Dermis microvascular lymphatic vessel endothelial cell (primary cell): Measurements from ENCODE around the gene HSPH1. TPM values are rescaled to one million over a fixed set of nuclear protein-coding genes. Genes with fewer than 3 reads are reported as not detected.
A peak's percentile ranks its signal among the peaks of the same experiment; 100 is the strongest.

Experiments used
- DNase-seq, 2 donors: peaks; one replicate each; pipeline versions ENCODE4 v3.0.0 to v3.0.0-alpha.2; 2010; ENCODE audit warnings: low read depth in 2 of 2
- total RNA-seq: library from RNA; depleted of rRNA; stranded (reverse); fragments of >200 nt; gene quantifications from 2 replicates; pipeline ENCODE4 v1.2.1, GENCODE V29; 2014

Gene HSPH1
- total RNA-seq, 1 donor from 2014 or later, result 54.4 TPM

DNA sequence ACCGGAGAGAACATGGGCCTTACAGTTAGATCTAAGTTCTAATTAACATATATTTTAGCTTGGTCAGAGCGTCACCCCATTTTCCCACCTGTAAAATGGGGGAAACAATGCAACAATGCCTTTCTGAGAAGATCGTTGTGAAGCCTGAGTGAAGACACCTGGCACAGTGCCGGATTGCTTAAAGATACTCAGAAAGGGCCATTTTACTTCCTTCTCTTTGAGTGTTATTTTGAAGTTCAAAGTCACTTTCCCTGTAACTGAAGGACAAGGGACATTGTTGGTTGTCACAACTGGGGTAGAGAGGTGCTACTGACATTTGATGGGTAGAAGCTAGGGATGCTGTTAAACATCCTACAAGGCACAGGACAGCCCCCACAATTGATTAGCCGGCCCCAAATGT, 28.1 kb downstream of the HSPH1 start:
- no peak for DNase-seq

DNA sequence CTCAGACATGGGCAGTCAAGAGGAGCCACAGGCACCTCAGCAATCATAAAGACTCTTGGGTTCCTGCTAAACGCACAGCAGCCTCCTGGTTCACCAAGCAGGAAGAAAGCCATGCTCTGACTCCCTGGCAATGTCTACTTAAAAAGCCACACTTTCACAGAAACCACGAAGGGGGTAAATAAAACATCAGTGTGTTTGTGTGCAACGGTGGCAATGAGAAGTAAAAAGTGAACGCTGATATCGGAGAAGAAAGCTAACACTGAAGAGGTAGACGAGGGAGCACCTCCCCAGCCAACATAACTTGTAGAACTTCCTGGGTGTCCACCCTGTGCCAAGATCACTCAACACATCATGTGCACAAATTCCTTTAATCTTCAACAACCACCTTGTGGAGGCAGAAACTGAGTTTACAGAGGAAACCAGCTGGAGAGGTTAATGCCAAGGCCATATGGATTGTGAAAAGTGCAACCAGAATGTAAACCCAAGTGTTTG, 30.2 kb downstream of the HSPH1 start:
- DNase-seq, result no peak

DNA sequence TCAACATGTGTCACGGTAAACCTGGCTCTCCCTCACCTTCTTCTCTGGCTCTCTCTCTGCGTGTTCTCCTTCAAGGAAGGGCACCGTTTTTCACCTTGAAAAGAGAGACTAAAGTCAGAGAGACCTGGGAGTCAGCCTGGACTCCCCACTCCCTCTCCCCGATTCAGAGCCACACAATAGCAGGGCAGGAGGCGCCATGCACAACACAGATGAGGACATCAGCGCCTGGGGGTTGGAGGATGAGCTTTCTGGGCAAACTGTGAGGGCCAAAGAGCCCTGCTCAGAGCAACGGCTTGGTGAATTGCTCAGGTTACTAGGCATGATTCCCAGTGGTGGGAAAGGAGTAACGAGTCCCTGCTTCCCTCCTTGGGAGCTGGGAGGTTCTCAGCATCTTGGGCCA, 32.3 kb downstream of the HSPH1 start:
- no peak for DNase-seq

DNA sequence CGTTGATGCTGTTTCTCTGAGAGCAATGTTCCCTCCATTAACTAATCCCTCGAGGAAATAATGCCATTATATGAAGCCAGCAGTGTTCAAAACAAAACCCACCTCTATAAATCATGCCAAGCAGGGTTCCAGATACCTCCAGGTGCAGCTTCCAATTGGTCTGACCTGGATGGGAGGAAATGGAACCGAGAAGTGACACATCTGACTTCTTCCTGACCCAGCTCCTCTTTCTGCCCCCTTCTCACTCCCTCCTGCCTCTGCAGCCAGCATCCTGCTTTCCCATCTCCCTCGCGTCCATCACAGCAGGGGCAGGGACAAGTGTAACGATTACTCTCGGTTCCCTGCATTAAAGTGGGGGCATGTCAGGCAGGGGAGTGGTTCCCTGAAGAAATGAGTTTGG, 37.5 kb downstream of the HSPH1 start:
- no peak for DNase-seq

DNA sequence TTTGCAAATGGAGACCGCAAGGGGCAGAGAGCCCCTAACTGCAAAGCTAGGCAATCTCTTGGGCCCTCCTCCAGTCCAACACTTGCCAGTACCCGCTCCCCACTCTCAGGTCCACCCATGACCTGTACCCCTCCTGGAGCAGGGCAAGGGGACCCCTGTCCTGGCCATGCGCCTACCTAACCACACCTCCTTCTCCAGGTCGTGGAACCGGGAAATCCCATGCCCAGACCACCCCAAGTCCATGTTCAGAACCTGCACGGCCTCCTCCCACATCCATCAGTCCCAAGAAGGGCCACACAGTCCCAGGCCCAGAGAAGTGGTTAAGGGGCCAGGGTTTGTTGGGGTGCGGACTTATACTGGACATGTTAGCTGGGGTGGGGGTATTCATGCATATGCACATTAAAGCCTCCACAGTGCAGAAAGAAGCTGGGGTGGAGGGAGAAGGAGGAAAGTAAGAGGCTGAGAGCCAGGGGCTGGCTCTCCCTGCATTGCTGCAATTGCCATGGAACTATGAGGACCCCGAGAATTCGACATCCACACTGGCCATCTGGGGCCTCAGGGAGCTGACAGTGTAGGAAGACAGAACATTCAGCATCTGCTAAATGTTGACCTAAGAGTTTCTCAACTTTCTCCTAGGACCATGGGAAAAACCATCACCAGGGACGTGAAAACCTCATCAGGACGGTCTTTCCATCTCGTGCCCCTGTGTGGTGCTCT, 39.0 kb downstream of the HSPH1 start:
- no peak for DNase-seq

DNA sequence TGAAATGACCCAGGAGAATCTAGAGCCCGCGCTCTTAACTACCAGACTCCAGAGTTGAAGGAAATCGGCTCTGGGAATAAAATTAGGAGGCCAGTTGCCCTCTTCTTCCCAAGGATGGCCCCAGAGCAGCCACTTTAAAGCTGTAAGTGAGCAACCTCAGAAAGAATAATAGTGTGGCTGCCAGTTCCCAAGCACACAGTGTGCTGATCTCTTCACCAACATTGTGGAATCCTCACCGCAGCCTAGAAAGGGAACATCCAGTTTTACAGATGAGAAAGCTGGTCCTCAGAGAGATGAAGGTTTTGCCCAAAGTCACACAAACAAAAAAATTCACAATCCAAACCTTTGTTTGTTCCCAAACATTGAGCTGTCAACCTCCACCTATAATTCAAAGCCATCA, 39.6 kb downstream of the HSPH1 start:
- DNase-seq, result no peak

DNA sequence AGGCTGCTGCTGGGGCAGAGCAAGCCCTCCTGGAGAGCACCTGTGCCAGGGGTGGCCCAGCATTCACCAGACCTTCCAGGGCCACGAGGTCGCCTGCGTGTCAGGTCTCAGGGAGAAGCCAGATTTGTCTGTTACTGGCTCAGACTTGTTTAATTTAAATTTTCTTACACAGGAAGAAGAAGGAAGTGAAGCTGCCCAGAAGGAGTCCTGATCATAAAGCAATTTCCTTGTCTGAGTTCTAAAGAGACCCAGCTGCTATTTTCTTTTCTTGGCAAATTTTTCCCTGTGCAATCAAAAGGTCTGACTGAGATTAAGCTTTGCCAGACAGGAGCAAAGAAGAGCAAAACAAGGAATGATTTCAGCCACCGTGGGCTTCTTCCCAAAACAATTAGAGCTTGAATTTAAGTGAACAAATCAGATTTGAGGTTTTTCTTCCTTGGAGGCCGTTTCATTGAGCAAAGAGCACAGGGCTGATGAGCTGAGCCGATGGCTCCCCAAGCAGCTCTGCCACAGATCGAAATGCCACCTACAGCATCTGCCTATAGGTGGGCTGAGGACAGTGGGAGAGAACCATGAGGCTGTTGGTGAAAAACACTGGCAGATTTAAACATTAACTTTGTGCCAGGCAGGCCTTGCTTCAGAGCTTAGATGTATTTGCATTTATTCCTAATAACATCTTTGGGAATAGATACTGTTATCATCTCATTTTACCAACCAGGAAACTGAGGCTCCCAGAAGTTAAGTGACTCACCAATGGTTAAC, 40.1 kb downstream of the HSPH1 start:
- DNase-seq, result no peak

DNA sequence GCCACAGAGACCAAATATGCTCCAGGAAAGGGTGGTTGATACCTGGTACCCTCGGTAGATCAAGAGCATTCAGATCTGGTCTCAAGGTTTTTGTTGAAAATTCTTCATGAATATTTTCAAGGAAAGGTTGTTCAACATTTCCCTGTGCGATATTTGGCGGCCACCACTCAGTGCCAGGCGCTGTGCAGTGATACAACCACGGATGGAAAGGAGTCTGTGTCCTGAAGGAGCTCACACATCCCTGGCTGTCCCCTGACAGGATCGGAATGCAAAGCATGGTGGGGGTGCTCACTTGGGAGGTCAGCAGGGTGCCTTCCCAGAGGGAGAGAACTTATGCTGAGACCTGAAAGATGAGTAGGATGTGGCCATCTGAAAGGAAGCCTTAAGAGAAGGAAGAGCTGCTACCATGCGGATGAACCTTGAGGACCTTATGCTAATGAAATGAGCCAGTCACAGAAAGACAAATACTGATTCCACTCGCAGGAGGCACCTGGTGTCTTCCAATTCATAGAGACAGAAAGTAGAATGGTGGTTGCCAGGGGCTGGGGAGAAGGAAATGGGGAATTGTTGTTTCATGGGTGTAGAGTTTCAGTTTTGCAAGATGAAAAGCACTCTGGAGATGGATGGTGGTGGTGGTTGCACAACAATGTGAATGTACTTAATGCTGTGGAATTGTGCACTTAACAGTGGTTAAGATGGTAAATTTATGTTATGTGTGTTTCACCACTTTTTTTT, 41.6 kb downstream of the HSPH1 start:
- no peak for DNase-seq

DNA sequence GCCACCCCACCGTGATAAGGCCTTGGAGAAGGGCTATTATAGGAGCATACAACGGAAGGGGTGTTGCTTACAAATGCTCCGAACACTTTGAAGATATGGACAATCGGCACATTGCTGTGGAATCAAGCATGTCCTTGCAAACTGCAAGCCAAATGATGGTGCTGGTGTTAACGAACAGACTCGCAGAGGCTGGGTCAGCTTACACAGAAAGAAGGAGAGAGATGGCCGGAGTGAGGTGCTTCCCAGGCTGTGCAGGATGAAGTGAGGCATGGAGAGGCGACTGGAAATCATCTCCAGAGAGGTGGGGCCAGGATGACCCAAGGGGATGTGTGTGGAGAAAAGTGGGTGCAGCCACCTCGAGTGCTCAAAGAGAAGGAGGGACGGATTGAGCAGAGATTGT, 42.2 kb downstream of the HSPH1 start:
- no peak for DNase-seq

DNA sequence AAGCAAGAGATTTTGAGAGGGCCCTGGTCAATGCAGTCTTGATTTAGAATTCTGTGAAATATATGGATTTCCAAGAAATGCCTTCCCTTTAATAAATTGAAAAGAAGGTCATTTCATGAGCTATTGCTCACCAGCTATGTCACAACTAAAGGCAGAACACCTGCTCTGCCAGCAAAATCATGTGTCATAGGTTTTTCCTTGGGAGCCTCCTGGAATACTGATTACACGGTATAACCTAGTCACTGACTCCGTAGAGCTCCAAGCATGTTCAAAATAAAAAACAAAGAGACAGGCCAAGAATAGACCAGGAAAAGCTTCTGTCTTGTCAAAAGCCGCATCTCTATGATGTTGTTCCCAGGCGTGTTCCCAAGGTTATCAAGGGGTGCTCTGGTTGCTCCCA, 45.5 kb downstream of the HSPH1 start:
- no peak for DNase-seq

DNA sequence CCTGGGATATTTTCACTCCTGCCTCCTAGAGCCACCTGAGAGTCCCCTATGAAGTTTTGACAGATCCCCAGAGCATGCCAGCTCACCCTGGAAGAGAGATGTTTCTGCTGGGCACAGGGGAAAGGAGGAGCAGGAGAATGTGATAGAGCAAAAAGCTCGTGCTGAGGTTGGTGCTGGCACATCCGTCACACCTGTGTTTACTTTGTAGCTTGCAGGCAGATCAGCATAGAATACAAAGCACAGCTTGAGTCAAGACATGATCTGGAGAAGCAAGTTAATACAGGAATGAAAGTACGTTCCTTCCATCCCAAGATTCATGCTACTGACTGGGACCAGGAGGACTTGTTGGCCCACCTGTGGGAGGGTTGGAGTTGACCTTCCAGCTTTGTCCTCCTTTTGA, 46.1 kb downstream of the HSPH1 start:
- no peak for DNase-seq

DNA sequence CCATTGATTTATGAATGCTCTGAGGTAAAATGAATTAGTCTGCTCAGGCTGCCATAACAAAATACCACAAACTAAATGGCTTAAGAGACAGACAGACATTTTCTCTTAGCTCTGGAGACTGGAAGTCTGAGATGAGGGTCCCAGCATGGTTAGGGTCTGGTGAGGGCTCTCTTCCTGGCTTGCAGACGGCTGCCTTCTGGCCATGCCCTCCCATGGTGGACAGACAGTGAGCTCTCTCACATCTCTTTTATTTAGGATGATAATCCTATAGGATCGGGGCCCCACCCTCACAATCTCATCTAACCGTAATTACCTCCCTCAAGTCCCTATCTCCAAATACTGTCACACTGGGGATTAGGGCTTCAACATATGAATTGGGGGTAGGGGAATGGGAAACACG, 47.1 kb downstream of the HSPH1 start:
- no peak for DNase-seq

DNA sequence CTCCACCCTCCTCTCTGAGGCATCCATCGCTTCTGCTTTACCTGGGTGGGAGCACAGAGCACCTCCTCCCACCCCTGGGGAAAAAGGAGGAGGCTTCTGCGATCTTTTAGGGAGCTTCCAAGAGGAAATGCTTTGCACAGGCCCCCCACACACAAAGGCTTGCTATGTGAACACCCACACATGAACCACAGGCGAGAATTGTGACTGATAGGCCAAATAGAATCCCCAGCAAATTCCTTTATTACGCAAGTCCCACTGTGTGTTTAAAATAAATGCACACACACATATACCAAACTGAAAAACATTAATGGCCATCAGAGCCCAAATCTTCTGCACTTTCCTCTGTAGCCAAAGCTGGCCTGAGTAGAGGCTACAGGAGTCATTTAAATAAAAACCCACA, 50.6 kb downstream of the HSPH1 start:
- DNase-seq, result no peak

DNA sequence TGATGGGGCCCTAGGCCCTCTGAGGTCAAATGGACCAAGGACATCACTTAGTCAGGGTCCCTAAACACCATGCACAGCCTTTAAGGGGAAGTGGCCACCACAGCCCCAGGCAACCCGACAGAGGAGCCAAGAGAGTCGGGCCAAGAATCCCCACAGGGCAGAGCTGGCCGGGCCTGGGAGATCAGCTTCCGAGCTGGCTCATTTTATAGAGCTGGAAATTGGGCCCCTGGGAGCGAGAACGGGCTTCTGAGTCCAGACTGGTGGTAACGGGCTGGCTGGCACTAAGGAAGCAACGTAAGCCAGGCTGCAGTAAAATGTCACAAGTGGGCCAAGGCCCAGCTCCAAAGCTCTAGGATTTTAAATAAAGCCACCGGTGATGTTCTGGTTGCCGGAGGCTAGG, 51.1 kb downstream of the HSPH1 start:
- DNase-seq, result no peak

DNA sequence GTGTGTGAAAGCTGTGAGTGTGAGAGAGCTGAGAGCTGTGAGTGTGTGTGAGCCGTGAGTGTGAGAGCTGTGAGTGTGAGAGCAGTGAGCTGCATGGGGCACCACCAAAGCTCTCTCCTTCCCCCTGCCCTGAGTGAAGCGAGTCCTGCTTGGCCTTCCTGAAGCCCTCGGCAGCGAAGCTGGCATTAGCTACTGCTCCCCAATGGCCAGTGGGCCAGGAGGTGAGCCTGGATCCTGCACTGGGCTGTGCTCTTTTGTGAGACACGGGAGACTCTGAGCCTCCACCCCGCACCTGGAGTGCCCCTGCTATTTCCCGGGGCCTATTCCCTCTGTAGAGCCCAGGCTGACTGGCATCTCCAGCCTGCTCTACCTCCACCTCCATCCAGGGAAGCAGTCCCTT, 51.5 kb downstream of the HSPH1 start:
- no peak for DNase-seq

DNA sequence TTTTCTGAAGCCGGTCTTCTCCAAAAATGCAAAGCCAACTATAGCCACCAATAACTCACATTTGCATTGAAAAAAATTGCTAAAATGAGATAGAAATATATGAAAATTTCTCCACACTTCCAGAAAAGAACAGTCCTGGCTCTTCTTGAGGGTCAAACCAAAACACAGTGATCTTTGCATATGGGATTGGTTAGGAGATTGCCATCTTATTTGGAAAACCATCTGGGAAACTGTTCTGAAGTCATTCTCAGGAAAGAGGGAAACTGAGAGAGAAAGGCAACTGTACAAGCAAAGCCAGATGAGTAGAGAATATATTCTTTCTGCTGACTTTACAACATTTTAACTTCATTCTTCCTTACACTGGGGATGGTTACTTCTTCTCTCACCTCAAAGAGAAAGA, 54.6 kb downstream of the HSPH1 start:
- no peak for DNase-seq

DNA sequence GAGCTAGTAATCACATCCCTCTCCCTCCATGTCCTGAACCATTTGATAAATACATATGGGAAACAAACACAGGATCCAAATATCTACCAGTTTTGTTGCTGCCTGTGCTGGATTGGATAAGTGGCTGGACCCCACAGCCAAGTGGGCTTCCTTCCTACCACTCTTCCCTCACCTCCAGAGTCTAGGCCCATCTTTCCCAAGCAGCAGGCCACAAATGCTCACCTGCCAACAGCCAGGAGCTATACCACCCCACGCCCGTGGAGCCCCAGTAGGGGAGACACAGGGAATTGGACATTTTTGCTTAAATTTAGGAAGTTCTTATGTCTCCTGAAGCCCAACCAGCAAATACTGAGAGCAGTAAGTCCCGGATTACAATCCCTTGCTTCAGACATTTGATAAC, 55.8 kb downstream of the HSPH1 start:
- DNase-seq, result no peak

DNA sequence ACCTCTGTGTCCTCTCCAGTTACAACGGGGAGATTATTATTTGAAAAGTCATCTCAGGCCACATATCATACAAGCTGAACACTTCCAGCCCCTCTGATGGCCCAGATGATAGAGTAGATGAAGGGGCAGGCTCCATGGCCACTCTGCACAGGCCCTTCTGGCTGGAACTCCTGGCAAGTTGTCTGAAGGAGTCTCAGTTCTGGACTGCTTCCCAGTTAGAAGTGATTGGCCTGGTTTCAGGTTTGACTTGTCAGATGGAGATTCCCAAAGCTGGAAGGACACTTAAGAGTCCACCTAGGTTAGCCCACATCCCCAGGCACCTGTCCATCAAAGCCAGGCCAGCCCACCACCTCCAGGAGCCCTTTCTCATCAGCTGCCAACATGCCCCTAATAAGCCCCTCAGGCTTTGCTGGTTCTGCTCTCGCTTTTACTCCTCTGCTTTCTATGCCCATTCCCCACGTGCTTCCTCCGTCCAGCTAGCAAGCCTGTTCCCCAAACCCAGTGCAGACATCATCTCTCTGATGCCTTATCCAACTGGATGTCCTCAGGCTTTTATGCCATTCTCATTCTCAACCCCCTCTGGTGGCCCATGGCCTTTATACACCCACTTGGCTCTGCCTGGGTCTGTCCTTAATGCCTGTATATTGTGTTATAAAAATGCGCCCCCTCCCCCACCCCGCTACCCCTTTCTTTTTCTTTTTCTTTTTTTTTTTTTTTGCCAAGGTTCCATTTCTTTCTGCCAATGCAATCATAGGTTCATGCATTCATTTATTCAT, 56.5 kb downstream of the HSPH1 start:
- no peak for DNase-seq

DNA sequence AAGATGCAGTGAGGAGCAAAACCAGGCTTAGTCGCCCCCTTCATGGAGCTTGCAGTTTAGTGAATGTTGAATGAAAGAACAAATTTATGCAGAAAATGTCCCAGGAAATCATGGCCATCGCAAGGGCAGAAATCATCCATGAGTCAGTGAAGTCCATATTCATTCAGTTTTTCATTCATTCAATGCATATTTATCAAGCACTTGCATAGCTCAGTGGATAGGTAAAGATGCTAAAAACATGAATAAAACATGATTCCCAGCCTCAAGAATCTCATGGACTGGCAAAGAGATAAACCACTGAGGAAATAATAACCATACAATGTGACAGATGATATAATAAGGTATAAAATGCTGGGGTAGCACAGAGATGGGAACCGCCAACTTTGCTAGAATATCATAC, 58.8 kb downstream of the HSPH1 start:
- no peak for DNase-seq

DNA sequence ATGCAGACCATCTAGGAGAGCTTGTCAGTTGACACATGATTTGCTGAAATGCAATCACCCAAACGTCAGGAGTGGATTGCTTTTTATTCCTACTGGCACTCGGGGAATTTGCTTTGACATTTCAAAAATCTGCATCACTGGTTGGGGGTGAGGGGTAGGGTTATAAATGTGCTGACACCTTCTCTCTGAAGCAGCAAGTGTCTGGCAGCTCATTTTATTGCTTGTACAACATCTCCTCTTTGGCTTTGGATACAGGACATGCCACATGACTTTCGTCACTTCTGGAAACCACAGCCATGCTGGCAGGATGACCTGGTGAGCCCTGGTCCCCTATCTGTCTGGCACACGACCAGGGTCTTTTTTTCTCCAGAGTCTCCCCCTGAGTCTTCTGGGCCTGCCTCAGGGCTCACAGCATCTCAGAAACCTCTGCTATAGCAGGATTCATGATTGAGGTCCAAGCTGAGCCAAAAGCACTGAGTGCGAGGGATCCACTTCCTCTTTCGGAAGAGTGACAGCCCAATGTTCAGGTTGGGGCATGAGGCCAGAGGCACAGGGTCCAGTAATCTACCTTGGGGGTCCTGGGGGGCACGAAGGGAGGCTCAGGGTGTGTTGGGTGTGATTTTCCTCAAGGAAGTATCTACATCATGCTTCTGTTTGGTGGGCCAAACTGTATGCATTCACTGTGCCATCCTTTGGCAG, 60.1 kb downstream of the HSPH1 start:
- peak; percentile 26 to 48 for DNase-seq

DNA sequence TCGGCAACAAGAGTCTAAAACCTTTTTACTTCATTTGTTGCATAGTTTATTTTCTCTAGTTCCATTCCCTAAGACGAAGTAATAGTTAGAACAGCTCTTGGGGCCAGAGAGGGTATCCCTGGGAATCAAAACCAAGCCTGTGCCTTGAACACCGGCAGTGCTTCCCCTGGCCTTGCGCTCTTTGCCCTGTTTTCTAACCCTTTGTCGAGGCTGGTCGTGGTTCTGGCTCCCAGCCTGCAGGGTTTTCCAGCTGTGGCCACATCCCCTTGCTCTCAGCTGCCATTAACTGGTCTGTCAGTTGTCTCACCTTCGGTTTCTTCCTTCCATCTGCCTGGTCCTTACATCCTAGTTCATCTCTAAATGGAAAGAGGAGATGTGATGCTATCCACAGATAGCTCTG, 61.0 kb downstream of the HSPH1 start:
- no peak for DNase-seq
